Thyroid gland (tissue), 4 donors: ENCODE measurements around the gene PSME4. TPM values are rescaled to one million over a fixed set of nuclear protein-coding genes. Genes with fewer than 3 reads are reported as not detected.

Experiments used
- DNase-seq, 2 donors: peaks; one replicate each; pipeline ENCODE4 v3.0.0-alpha.2; 2019
- H3K27ac ChIP-seq, 3 donors: fragments of 200-600 bp; sonication (generic); 1 replicate in 2 of 3; 2 replicates in 1 of 3; pipeline ENCODE4 v1.5.1; 2016 to 2019; ENCODE audit warnings: mild to moderate bottlenecking in 1 of 3, moderate library complexity in 1 of 3
- H3K27me3 ChIP-seq: fragments of 200-600 bp; sonication (generic); one replicate; pipeline ENCODE4 v1.5.1; 2019
- H3K36me3 ChIP-seq, 2 donors: fragments of 200-600 bp; sonication (generic); one replicate each; pipeline ENCODE4 v1.5.1; 2016 to 2019
- H3K4me1 ChIP-seq, 2 donors: fragments of 200-600 bp; sonication (generic); one replicate each; pipeline ENCODE4 v1.5.1; 2017 to 2019
- H3K4me3 ChIP-seq, 3 donors: fragments of 200-600 bp; sonication (generic); replicated peaks in 1 of 3; 1 replicate in 2 of 3; 2 replicates in 1 of 3; pipeline ENCODE4 v1.5.1; 2016; ENCODE audit warnings: mild to moderate bottlenecking in 1 of 3
- H3K9me3 ChIP-seq: fragments of 200-600 bp; sonication (generic); one replicate; pipeline ENCODE4 v1.5.1; 2017
- POLR2A ChIP-seq, 2 donors: fragments of 450-650 bp; IDR thresholded peaks; one replicate each; pipeline ENCODE4 v1.6.1; 2017; ENCODE audit warnings: antibody characterized with exemption in 2 of 2, mild to moderate bottlenecking in 2 of 2, moderate library complexity in 1 of 2
- WGBS, 2 donors: methylation state at CpG; one replicate each; pipeline ENCODE4 v1.1.5; 2017; 5-methylcytosine and 5-hydroxymethylcytosine counted together
- intact Hi-C: fragments of 100-400 bp; cut with DNase I; formaldehyde crosslinking; loops from one replicate; pipeline ENCODE4 v1.15.1; 2023
- total RNA-seq, 4 donors: library from RNA; depleted of rRNA; stranded (reverse); fragments of >200 nt; gene quantifications; one replicate each; pipeline ENCODE4 v1.2.3, GENCODE V29; 2016
- TF ChIP-seq, protein P1 (sequence below), 6 experiments: fragments of 200-600 bp in 3 of 6; fragments of 450-650 bp in 3 of 6; sonication (generic) in 3 of 6; IDR thresholded peaks; one replicate each; pipeline ENCODE4 v1.5.1; 2016 to 2019; ENCODE audit warnings: antibody characterized with exemption in 6 of 6, mild to moderate bottlenecking in 2 of 6, inconsistent platforms in 1 of 6, moderate library complexity in 1 of 6

PSME4 gene
- total RNA-seq, 4 donors from 2014 or later: 64.3 to 131 (median 84.4) TPM

DNA sequence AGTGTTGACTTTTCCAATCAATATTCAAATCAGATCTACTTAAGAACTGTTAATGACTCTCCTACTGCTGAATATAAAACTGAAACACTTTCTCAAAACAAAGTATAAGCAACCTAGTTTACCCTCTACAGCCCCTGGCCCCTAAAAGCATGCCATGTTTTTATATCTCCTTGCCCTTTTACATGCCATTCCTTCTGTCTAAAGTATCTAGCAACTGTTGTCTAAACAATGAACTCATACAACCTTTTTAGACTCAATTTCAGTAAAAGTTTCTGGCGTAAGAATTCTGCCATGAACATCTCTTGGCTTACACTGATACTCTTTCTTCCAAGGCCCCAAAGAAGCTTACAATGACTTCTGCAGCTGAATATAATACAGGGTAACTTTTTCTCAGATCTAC lies 63.2 kb downstream of the PSME4 start:
- peaks cover 24 to 56% of the 10 kb centered on the region in 2 donors for H3K36me3 ChIP-seq
- 90 to 96% methylated on average over 1 of the region's 1 CpG for WGBS, 2 donors
- TF ChIP-seq, protein P1, sequence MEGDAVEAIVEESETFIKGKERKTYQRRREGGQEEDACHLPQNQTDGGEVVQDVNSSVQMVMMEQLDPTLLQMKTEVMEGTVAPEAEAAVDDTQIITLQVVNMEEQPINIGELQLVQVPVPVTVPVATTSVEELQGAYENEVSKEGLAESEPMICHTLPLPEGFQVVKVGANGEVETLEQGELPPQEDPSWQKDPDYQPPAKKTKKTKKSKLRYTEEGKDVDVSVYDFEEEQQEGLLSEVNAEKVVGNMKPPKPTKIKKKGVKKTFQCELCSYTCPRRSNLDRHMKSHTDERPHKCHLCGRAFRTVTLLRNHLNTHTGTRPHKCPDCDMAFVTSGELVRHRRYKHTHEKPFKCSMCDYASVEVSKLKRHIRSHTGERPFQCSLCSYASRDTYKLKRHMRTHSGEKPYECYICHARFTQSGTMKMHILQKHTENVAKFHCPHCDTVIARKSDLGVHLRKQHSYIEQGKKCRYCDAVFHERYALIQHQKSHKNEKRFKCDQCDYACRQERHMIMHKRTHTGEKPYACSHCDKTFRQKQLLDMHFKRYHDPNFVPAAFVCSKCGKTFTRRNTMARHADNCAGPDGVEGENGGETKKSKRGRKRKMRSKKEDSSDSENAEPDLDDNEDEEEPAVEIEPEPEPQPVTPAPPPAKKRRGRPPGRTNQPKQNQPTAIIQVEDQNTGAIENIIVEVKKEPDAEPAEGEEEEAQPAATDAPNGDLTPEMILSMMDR (IDR thresholded peaks at IDR 0.05): no peak
- no peak for TF ChIP-seq POLR2A (IDR thresholded peaks at IDR 0.05)

DNA sequence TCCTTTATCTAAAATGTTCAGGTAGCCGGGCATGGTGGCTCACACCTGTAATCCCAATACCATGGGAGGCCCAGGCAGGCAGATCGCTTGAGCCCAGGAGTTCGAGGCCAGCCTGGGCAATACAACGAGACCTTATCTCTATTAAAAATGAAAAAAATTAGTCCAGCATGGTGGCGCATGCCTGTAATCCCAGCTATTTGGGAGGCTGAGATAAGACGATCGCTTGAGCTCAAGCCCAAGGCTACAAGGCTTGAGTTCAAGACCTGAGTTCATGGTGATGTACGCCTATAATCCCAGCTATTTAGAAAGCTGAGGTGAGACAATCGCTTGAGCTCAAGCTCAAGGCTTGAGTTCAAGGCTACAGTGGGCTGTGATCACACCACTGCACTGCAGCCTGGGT lies 65.4 kb downstream of the PSME4 start:
- Histone ChIP-seq H3K36me3 (peaks cover 35 to 70% of the 10 kb centered on the region in 2 donors), H3K27me3 (no peaks in the 10 kb centered on the region), H3K27ac (no peak overlapping the region), H3K4me3 (no peak overlapping the region), H3K4me1 (no peaks in the 10 kb centered on the region), H3K9me3 (no peaks in the 10 kb centered on the region)
- intact Hi-C loops: no loop called here
- 96% methylated on average over 9 of the region's 9 CpGs for WGBS, 2 donors
- TF ChIP-seq, protein P1 (IDR thresholded peaks at IDR 0.05): no peak
- no peak for TF ChIP-seq POLR2A (IDR thresholded peaks at IDR 0.05)
- no peak for DNase-seq

More for the DNA sequence above, 63.2 kb downstream of the PSME4 start:
- Histone ChIP-seq H3K4me3 (no peak overlapping the region), H3K9me3 (no peaks in the 10 kb centered on the region), H3K27ac (no peak overlapping the region), H3K27me3 (no peaks in the 10 kb centered on the region), H3K4me1 (no peaks in the 10 kb centered on the region)
- DNase-seq: no peak
- intact Hi-C loops: no loop called here

DNA sequence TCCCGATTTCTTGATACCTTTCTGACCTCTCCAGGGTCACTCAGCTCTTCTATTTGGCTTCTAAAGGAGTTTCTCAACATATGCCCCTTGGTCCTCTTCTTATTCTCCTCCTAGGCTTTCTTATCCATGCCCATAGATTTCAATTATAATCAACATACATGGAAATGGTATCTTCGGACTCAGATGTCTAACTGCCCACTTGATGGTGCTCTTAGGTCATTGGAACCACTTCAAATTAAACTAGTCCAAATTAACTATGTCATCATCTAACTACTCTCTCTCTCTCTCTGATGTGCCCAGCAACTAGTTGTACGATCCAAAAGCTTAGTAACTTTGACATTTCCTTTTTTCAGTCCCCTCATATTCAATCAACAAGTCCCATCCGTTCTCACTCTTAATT lies 67.8 kb downstream of the PSME4 start:
- H3K4me1 ChIP-seq: no peaks in the 10 kb centered on the region
- no peaks in the 10 kb centered on the region for H3K27me3 ChIP-seq
- no peak overlapping the region for H3K27ac ChIP-seq
- intact Hi-C loops: no loop called here
- TF ChIP-seq POLR2A (IDR thresholded peaks at IDR 0.05): no peak
- TF ChIP-seq, protein P1 (IDR thresholded peaks at IDR 0.05): no peak
- no peak for DNase-seq
- WGBS, 2 donors: 70 to 77% methylated on average over 4 of the region's 4 CpGs
- no peak overlapping the region for H3K4me3 ChIP-seq
- peaks cover 42 to 70% of the 10 kb centered on the region in 2 donors for H3K36me3 ChIP-seq
- no peaks in the 10 kb centered on the region for H3K9me3 ChIP-seq

DNA sequence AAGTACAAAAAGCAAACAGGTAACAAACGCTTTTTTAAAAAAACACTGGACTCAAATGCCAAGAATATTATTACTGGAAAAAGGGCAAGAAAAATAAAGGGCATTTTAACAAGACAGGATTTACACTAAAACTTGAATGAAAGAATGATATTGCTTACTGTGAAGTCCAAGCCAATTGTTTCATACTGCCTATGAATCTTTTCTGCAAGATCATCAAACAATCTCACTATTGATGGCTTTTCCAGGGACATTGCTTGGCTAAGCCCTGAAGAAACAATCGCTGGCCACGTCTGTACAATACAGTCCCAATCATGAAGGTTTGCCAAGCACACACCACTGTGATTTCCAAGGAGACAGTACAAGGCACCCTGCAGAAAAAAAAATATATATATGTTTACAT lies 69.6 kb downstream of the PSME4 start:
- intact Hi-C loops: no loop called here
- peaks cover 53 to 67% of the 10 kb centered on the region in 2 donors for H3K36me3 ChIP-seq
- H3K4me1 ChIP-seq: no peaks in the 10 kb centered on the region
- no peaks in the 10 kb centered on the region for H3K27me3 ChIP-seq
- H3K4me3 ChIP-seq: no peak overlapping the region
- TF ChIP-seq POLR2A (IDR thresholded peaks at IDR 0.05): no peak
- no peaks in the 10 kb centered on the region for H3K9me3 ChIP-seq
- H3K27ac ChIP-seq: no peak overlapping the region
- WGBS, 2 donors: 91 to 93% methylated on average over 3 of the region's 3 CpGs
- no peak for DNase-seq

DNA sequence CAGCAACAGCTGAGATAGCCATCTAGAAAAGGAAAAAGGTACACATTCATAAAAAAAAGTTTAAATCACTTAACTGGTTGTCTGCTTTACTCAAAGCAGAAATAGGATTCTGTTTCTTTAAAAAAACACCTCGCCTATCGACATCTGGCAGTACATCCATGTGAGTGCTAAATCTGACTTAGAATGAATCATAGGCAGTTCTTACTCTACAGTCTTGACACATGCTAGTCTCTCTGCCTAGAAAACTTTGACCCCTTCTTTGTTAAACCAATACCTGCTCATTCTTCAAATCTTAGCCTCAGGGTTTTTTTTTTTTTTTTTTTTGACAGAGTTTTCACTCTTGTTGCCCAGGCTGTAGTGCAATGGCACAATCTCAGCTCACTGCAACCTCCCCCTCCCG lies 73.9 kb downstream of the PSME4 start:
- Histone ChIP-seq H3K27ac (no peak overlapping the region), H3K9me3 (no peaks in the 10 kb centered on the region), H3K4me3 (no peak overlapping the region), H3K4me1 (no peaks in the 10 kb centered on the region), H3K36me3 (peaks cover 49 to 51% of the 10 kb centered on the region in 2 donors), H3K27me3 (no peaks in the 10 kb centered on the region)
- intact Hi-C loops: no loop called here
- DNase-seq: no peak
- 79 to 82% methylated on average over 3 of the region's 3 CpGs for WGBS, 2 donors
- TF ChIP-seq, protein P1 (IDR thresholded peaks at IDR 0.05): no peak
- TF ChIP-seq POLR2A (IDR thresholded peaks at IDR 0.05): no peak
